ENCODE data around the gene ADAMTSL3.

Gene ADAMTSL3

GRCh38 chr15:83970295-83970890, 316.5 kb downstream of the ADAMTSL3 start:
- DNase-seq, result no peak

DNA sequence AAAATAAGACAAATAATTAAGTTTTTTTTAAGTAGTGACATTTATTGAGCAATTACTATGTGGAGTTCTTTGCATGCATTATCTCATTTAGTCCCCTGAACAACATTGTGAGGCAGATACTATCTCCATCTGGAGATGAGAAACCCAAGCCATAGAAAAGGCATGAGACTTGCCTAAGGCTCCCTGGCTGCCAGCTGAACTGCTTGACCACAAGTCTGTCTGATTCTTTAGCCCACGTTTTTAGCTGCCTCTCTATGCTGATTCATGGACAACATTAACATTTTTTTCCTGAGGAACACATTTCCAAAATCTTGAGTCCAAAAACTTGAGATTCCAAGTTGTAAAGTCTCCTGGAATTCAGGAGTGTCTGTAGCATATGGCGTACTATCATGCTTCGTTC, 318.1 kb downstream of the ADAMTSL3 start:
- no peak for DNase-seq

GRCh38 chr15:83973816-83974215, 319.9 kb downstream of the ADAMTSL3 start:
- DNase-seq, result no peak

GRCh38 chr15:83977992-83978391, 324.1 kb downstream of the ADAMTSL3 start:
- no peak for DNase-seq

DNA sequence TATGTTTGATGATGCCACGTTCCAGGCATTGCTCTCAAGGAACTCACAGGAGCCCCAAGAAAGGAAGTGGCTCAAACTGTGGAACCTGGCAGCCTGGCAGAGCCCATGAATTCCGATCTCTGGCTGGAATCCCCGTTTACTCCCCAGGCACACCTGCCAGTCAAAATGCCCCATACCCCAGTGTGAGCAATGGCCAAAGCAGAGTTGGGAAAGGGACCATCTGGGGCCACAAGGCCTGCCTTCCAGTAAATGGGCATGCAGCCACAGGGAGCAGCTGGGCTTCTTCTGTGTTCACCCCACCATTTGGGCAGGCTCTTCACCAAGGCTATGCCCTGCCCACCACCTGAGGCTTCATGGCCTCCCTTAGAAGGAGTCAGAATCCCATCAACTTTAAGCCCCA, 324.7 kb downstream of the ADAMTSL3 start:
- DNase-seq, result no peak

GRCh38 chr15:83980637-83981036, 326.7 kb downstream of the ADAMTSL3 start:
- DNase-seq, result no peak

- DNase-seq, result no peak
Measured at GRCh38 chr15:83982748-83983147, 328.8 kb downstream of the ADAMTSL3 start.

DNA sequence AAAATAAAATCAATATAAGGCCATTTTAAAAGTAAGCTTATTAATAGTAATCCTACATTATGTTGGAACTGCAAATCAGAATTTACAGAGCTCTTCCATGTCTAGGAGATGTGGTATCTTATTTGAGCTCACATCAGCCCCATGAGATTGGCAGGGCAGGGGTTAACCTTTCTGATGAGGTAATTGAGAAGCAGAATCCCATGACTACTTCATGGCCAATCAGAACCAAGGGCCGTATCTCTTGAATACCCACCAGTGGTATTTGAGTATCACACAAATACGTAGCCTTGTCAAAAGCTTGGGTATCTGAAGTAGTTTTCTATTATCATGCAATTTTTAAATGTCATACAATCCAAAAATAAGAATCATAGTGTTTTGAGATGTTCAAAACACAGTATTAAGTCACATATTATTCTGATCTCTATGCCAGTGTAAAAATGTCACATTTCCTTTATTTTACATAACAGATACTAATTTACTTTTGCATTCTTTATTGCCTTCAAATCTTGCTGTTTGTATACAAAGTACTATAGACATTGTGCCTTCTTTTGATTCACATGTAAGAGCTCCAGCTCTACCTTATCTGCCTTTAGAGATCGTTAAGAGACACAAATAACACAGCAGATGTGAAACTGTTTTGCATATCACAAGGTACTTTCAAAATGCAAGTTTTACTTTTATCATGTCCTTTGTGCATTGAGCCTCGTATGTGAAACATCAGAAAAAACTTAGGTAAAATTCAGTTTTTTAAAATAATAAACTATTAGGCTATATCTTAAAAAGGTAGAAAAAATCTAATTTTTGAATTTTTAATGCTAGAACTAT, 329.9 kb downstream of the ADAMTSL3 start:
- peak in 2 of 56 donors; percentile 4 to 9 for DNase-seq

- no peak for DNase-seq
Measured at GRCh38 chr15:83984601-83985000, 330.7 kb downstream of the ADAMTSL3 start.

- DNase-seq, result no peak
Measured at GRCh38 chr15:83991163-83991562, 337.2 kb downstream of the ADAMTSL3 start.

- DNase-seq, result no peak
Measured at GRCh38 chr15:83992324-83993031, 338.6 kb downstream of the ADAMTSL3 start.

GRCh38 chr15:83993591-83993990, 339.7 kb downstream of the ADAMTSL3 start:
- no peak for DNase-seq

GRCh38 chr15:83998486-83998885, 344.6 kb downstream of the ADAMTSL3 start:
- no peak for DNase-seq

GRCh38 chr15:83999396-84000135, 345.6 kb downstream of the ADAMTSL3 start:
- no peak for DNase-seq

GRCh38 chr15:84001037-84001436, 347.1 kb downstream of the ADAMTSL3 start:
- DNase-seq, result no peak

- no peak for DNase-seq
Measured at GRCh38 chr15:84001655-84002054, 347.7 kb downstream of the ADAMTSL3 start.

DNA sequence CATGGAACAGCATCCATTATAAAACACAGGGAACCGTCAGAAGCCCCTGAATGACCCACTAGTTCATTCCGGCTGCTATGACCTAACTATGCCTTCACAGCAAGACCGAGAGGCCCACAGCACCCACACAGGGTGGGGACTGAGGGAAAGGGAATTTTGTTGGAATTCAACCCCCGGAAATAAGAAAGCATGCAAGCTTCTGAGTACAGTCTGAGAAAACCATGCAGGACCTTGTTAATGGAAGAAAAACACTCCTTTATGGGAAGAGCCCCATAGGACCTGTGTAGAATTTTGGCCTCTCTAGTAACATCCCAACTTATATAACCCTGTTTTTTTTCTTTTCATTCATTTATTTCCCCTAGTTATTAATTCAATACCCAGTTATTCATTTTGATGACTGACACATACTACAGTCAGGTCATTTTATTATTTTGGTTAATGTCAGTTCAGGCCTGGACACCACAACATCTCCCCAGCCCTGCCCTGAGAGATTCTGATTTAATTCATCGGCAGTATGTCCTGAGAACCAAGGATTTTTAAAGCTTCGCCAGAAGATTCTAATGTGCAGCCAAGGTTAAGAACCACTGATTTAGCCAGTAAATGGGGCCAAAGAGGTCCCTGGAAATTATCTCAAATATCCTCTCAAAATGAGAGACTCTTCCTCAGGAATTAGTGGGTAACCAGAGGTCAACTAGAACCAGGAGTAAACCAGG, 350.0 kb downstream of the ADAMTSL3 start:
- DNase-seq, result no peak

GRCh38 chr15:84006421-84006820, 352.5 kb downstream of the ADAMTSL3 start:
- no peak for DNase-seq

- no peak for DNase-seq
Measured at GRCh38 chr15:84009616-84010015, 355.7 kb downstream of the ADAMTSL3 start.

GRCh38 chr15:84010246-84010645, 356.3 kb downstream of the ADAMTSL3 start:
- DNase-seq, result no peak

DNA sequence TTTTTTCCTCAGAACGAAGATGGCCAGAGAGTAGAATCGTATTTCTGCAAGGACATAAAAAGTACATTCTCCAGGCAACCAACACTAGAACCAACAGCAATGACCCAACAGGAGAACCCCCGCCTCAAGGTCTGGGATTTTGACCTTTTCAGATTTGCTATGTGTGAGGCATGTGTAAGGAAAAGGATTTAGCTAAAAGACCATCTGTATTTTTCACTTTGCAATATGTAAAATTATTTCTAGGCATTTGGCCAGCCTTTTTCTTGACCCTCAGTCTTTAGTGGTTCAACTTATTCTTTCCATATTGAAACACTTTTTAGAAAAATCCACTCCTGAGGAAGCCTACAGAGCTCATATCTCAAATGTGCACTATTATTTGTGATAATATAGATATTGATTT, 362.4 kb downstream of the ADAMTSL3 start:
- no peak for DNase-seq

Measured in amygdala (tissue), 56 donors.